HFFc6 (cell line): ENCODE data around the gene GOLGA5. TPM values are rescaled to one million over a fixed set of nuclear protein-coding genes. Genes with fewer than 3 reads are reported as not detected.

Source experiments
- DNase-seq: peaks from one replicate; pipeline ENCODE4 v3.0.0-alpha.2; 2018
- H3K27ac Mint-ChIP-seq: 2 replicates; pipeline ENCODE4 v1.8.0; 2020; ENCODE audit warnings: mild to moderate bottlenecking, mixed read lengths
- H3K27me3 Mint-ChIP-seq: 2 replicates; pipeline ENCODE4 v1.8.0; 2021; ENCODE audit warnings: mild to moderate bottlenecking, moderate library complexity, mixed read lengths; ENCODE audit not compliant: insufficient read depth
- H3K36me3 Mint-ChIP-seq: 2 replicates; pipeline ENCODE4 v1.8.0; 2021; ENCODE audit warnings: low read depth, mixed read lengths
- H3K4me1 Mint-ChIP-seq: 2 replicates; pipeline ENCODE4 v1.8.0; 2020; ENCODE audit warnings: low read depth, mixed read lengths
- H3K4me3 Mint-ChIP-seq: 2 replicates; pipeline ENCODE4 v1.8.0; 2020; ENCODE audit warnings: mild to moderate bottlenecking, moderate library complexity, mixed read lengths
- H3K9me3 Mint-ChIP-seq: 2 replicates; pipeline ENCODE4 v1.8.0; 2020; ENCODE audit warnings: mild to moderate bottlenecking, mixed read lengths
- CTCF ChIP-seq: fragments of 200-600 bp; sonication (generic); IDR thresholded peaks from 2 replicates; pipeline ENCODE4 v1.5.0; 2021; ENCODE audit warnings: antibody characterized with exemption, mild to moderate bottlenecking
- total RNA-seq, 6 experiments: library from RNA; stranded (reverse); fragmentation: NEBNext Ultra II Directional; extraction: Animal tissue kit (Norgen Biotek cat#: 25700); gene quantifications; 2 replicates in 1 of 6; 3 replicates in 5 of 6; pipeline ENCODE4 v1.2.3, GENCODE V29; 2021

The GOLGA5 gene
- total RNA-seq, 6 experiments from 2014 or later = 41.1 to 50.7 (median 48.3) TPM

DNA sequence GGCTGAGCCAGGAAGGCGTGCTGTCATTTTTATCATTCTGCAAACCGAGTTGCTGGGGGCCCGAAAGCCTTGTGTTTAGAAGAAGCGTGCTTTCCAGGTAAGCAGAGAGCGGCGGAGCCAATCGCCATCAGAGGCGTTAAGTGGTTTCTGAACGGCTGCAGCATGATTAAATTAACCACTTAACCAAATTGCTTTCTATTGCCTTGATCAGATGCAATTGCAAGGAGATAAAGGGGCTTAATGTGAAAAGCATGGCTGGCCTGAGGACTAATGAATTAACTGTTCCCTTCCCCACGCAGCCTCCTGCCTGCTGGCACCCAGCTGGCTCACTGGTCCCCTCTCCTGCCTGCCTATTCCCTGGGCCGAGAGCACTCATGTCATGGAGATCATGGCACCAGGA lies 92.2 kb downstream of the GOLGA5 start:
- DNase-seq = no peak
- no peak overlapping the region for H3K27ac Mint-ChIP-seq
- H3K9me3 Mint-ChIP-seq = no peaks in the 10 kb centered on the region
- H3K4me1 Mint-ChIP-seq = no peaks in the 10 kb centered on the region
- TF ChIP-seq CTCF = no peak
- no peaks in the 10 kb centered on the region for H3K36me3 Mint-ChIP-seq
- no peak overlapping the region for H3K4me3 Mint-ChIP-seq
- H3K27me3 Mint-ChIP-seq = peaks cover 31% of the 10 kb centered on the region

DNA sequence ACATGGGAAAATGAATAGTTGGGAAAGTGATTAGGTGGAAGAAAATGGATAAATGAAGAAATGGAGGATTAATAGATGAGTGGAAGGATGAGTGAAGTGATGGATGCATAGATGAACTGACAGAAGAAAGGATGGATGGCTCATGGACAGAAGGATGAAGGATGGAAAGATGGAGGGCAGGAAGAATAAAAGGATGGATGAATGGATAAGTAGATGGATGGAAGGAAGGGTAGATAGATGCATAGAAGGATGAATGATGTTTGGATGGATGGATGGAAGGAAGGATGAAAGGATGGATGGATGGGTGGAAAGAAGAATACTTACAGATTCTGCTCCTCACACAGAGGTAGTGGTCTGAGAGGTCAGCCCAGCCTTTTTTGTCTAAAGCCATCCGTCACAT lies 93.1 kb downstream of the GOLGA5 start:
- Mint-ChIP-seq H3K27ac (no peak overlapping the region), H3K4me3 (no peak overlapping the region), H3K27me3 (peaks cover 31% of the 10 kb centered on the region), H3K9me3 (peaks cover 1% of the 10 kb centered on the region; the same call in 1 of the 2 replicates), H3K36me3 (no peaks in the 10 kb centered on the region), H3K4me1 (no peaks in the 10 kb centered on the region)
- no peak for DNase-seq
- TF ChIP-seq CTCF = no peak

GRCh38 chr14:92888896-92889295 lies 94.8 kb downstream of the GOLGA5 start:
- TF ChIP-seq CTCF = no peak
- peaks cover 18% of the 10 kb centered on the region for H3K9me3 Mint-ChIP-seq
- DNase-seq = no peak
- no peak overlapping the region for H3K4me3 Mint-ChIP-seq
- peaks cover 6% of the 10 kb centered on the region; the same call in 1 of the 2 replicates for H3K36me3 Mint-ChIP-seq
- H3K27me3 Mint-ChIP-seq = peaks cover 27% of the 10 kb centered on the region
- no peak overlapping the region for H3K27ac Mint-ChIP-seq
- no peaks in the 10 kb centered on the region for H3K4me1 Mint-ChIP-seq

Other genes with a start within 250 kb of the GOLGA5 start
- 10 to 100 TPM; 37.0 to 57.3 (median 43.3) TPM for gene LGMN, start 45.7 kb upstream of the GOLGA5 start, total RNA-seq
- not detected for gene CHGA, start 128.8 kb downstream of the GOLGA5 start, total RNA-seq